NCI-H1092 (cell line): ENCODE data around the gene UHRF2.
"Not testable (repeated sequence)": the region's sequence is repeated elsewhere in the genome, so short reads cannot be mapped to it uniquely, and the experiment has no call there.

Source experiments
- DNase-seq: peaks from one replicate; lab custom pipeline; 2025; lab: John Stamatoyannopoulos, UW

UHRF2 gene

DNA sequence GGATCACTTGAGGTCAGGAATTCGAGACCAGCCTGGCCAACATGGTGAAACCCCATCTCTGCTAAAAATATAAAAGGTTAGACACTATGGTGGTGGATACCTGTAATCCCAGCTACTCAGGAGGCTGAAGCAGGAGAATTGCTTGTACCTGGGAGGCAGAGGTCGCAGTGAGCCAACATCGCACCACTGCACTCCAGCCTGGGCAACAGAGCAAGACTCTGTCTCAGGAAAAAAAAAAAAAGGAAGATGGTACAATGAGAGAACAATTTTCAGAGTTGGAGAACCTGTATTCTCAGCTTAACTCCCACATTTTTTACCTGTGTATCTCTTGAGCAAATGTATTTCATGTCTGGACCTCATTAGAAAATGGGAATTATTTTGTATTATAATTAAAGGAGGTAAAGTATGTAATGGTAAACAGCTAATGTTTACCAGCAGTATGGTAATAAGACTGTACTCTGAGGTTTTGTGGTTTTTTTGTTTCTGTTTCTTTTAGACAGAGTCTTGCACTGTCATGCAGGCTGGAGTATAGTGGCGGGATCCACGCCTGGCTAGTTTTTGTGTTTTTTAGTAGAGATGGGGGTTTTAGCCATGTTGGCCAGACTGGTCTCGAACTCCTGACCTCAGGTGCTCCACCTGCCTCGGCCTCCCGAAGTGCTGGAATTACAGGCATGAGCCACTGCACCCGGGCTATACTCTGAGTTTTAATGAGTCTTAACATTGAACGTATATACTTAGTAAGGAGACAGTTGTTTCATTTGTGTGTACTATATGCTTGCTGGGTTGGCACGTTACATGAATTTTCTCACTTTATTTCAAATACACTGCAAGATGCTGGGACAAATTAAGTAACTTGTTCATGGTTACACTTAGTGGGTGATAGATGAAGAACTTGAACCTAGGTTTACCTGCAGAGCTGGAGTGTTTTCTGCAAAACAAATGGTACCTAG, 16.2 kb downstream of the UHRF2 start:
- no peak for DNase-seq

DNA sequence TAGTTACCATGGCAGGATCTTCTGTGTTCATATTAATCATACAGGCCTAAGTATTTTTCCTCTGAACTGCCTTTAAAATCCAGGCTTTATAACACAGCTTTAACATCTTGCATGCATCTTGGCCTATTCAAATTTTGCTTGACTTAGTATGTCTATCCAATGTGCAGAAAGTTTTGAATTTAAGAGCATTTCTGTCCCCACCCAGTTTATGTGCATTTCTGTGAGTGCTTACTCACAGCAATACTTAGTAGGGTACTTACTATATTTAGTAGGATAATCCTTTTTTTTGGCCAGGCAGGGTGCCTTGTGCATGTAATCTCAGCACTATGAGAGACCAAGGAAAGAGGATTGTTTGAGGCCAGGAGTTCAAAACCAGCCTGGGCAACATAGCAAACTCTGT, 18.0 kb downstream of the UHRF2 start:
- no peak for DNase-seq

- DNase-seq = no peak
These were observed 20.4 kb downstream of the UHRF2 start for GRCh38 chr9:6433410-6433809.

DNA sequence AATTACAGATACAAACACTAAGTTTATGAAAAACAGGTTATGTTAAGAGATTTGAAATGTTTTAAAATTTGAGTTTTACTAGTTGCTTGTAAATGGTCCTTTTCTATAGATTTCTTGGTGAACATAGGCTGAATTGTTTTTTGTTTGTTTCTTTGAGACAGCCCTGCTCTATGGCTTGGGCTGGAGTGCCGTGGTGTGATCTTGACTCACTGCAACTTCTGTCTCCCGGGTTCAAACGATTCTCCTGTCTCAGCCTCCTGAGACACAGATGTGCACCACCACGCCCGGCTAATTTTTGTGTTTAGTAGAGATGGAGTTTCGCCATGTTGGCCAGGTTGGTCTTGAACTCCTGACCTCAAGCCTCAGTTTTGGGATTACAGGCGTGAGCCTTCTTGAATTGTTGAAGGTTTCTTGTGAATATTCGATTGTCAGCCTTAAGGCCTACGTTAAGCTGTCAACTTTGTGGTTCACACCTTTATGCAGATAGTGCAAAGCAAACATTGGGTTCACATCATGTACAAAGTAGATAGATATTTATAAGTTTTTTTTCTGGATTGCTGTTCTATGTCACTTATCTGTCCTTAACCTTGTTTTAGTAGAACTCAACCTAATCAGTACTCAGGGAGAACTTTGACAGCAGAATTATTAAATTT, 26.2 kb downstream of the UHRF2 start:
- DNase-seq = no peak

- no peak for DNase-seq
These were observed 27.4 kb downstream of the UHRF2 start for GRCh38 chr9:6440405-6440804.

GRCh38 chr9:6441269-6441668, 28.3 kb downstream of the UHRF2 start:
- DNase-seq = no peak

DNA sequence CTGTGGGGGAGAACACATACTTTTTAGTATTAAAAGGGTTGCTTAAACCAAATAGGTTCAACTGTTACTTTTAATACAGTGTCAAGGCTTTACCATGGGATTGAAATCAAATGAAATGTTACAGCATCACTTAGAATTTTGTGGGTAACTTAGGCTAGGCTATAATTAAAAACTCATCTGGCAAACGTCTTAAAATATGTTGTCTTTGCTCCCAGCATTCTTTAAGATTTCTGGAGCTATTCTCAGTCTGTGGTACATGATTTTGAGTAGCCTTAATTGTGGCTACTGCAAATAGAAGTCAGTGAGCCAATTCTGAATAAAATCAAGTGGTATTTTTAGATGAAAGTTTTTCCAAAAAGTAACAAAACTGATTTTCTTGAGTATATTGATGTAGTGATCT, 30.7 kb downstream of the UHRF2 start:
- no peak for DNase-seq

DNA sequence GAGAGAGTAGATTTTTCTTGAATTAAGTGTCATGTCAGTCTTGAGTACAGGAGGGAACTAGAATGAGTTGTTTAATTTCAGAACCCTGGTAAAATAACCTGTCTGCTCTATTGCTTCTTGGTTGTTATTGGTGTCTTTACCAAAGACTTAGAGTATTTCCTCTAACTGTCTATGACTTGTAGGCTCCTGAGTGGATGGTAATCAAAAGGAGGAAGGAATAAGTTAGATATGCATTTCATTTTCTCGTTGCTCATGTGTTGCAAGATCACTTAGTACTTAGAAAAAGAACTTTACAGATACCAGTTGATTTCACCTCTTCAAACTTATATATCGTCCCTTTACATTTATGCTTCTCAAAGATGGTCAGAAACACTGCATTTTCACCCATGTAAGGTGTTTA, 31.1 kb downstream of the UHRF2 start:
- DNase-seq = no peak

- no peak for DNase-seq
These were observed 36.1 kb downstream of the UHRF2 start for GRCh38 chr9:6449086-6449485.

DNA sequence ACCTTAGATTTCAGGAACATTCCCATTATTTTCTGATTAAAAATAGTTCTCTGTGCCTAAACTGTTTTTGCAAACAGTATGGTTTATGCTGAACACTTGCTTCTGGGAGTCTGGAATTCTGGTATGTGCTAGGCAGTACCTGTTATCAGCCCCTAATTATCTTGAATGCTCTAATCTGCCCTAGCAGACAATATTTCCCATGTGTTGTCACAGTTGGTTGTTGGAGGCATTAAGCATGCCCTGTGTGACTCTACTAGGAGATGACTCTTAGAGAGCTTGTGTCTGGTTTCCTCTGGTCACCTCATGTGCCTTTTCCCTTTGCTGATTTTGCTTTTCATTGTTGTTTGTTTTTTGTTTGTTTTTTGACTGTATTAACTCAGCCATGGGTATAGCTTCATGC, 36.6 kb downstream of the UHRF2 start:
- no peak for DNase-seq

- DNase-seq = no peak
These were observed 37.8 kb downstream of the UHRF2 start for GRCh38 chr9:6450641-6451375.

GRCh38 chr9:6455292-6455691, 42.3 kb downstream of the UHRF2 start:
- not testable (repeated sequence) for DNase-seq

- not testable (repeated sequence) for DNase-seq
These were observed 45.7 kb downstream of the UHRF2 start for GRCh38 chr9:6458704-6459103.

DNA sequence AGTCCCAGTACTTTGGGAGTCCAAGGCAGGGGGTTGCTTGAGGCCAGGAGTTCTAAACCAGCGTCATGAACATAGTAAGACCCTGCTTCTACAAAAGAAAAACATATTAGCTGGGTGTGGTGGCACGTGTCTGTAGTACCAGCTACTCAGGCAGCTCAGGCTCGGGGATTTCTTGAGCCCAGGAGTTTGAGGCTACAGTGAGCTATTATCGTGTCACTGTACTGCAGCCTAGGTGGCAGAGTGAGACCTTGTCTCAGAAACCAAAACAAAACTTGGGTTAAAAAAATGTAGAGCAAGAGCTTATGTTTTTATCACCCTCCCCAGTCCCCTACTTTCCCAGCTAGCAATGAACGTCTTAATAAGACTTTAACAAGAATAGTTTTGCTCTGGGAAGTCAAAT, 46.7 kb downstream of the UHRF2 start:
- DNase-seq = no peak

DNA sequence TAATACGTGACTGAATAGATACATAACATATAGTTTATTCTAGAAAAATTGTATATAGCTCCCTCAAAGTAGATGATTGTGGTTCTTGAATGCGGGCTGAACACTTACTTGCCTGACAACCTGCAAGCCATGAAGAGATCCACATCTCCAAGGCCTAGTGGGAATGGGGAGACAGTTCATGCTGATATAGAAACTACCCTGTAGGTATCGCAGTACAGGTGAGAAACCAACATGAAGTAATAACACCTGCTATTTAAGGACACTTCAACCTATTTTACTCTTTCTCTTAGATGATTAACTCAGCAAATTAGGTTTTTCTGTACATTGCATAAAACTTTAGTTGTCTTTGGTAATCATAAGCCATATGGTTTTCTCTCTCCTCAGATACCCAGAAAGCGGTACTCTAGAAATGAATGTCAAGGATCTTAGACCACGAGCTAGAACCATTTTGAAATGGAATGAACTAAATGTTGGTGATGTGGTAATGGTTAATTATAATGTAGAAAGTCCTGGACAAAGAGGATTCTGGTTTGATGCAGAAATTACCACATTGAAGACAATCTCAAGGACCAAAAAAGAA, 47.3 kb downstream of the UHRF2 start:
- no peak for DNase-seq

GRCh38 chr9:6461619-6462018, 48.6 kb downstream of the UHRF2 start:
- no peak for DNase-seq

DNA sequence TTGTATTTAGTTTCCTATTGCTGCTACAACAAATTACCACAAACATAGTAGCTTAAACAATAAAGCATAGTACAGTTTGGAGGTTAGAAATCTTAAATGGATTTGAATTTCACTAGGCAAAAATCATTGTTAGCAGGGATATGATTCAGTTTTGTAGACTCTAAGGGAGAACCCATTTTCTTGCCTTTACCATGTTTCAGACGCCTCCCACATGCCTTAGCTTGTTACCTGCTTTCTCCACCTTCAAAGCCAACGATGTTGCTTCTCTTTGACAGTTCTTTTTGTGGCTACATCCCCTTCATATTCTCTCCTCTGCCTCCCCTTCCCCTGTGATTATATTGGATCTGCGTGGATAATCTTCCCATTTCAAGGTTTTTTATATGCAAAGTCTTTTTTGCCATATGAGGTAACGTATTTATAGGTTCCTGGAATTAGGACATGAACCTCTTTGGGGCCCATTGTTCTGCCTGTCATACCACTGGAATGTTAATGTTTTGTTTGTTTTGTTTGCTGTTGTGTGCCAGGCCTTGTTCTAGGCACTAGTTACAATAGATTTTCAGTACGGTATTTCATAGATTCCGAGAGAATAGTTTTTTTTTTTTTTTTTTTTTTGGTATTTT, 54.1 kb downstream of the UHRF2 start:
- DNase-seq = no peak

- DNase-seq = no peak
These were observed 58.3 kb downstream of the UHRF2 start for GRCh38 chr9:6471231-6471850.

DNA sequence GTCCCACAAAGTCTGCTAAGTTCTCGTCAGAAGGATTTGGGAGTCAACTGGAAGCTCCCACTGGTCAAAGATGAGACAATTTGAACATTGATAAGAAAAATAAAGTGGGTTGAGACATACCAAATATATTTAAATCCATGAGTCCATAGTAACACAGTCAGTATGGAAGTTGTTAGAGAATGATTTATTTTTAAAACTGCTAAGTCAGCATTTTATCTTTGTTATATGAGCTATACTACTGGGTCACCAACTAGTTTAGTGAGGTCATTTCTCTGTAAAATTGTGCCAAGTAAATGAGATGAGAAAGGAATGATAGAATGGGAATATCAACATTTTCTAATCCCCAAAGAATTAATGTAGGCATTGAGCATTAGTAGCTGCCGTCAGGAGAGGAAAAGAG, 60.2 kb downstream of the UHRF2 start:
- DNase-seq = no peak

- no peak for DNase-seq
These were observed 67.0 kb downstream of the UHRF2 start for GRCh38 chr9:6479959-6480358.

DNA sequence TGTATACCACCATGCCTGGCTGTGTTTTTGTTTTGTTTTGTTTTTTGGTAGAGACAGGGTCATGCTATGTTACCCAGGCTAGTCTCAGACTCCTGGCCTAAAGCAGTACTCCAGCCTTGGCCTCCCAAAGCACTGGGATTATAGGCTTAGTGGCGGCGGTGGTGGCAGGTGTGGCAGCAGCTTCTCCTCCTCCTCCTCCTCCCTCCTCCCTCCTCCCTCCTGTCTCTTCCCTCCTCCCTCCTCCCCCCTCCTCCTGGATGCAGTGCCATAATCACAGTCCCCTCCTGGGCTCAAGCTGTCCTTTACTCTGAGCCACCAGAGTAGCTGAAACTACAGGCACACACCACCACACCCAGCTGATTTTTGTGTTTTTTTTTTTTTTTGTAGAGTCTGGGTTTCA, 71.2 kb downstream of the UHRF2 start:
- DNase-seq = no peak
